Measurements from ENCODE around the gene NCKAP5L. TPM values are rescaled to one million over a fixed set of nuclear protein-coding genes. Genes with fewer than 3 reads are reported as not detected.
A peak's percentile ranks its signal among the peaks of the same experiment; 100 is the strongest.

NCKAP5L gene
- total RNA-seq, 1 donor from 2014 or later: 3.8 TPM

- Mint-ChIP-seq H3K9me3 (no peaks in the 10 kb centered on the region), H3K4me3 (peak overlapping the region; percentile 73), H3K36me3 (ENCODE audit: low read depth) (no peaks in the 10 kb centered on the region), H3K4me1 (ENCODE audit: low read depth) (peaks cover 28% of the 10 kb centered on the region), H3K27ac (no peak overlapping the region), H3K27me3 (ENCODE audit: insufficient read depth) (peaks cover 18% of the 10 kb centered on the region)
- intact Hi-C loops (cut with micrococcal nuclease): no loop called here
- no peak for DNase-seq (ENCODE audit: low spot score)
These were observed 1.2 kb downstream of the NCKAP5L start for GRCh38 chr12:49827051-49827400.

- Mint-ChIP-seq H3K27ac (no peak overlapping the region), H3K9me3 (no peaks in the 10 kb centered on the region), H3K27me3 (ENCODE audit: insufficient read depth) (peaks cover 16% of the 10 kb centered on the region), H3K36me3 (ENCODE audit: low read depth) (no peaks in the 10 kb centered on the region), H3K4me3 (peak overlapping the region; percentile 73), H3K4me1 (ENCODE audit: low read depth) (peaks cover 35% of the 10 kb centered on the region)
- intact Hi-C loops (cut with micrococcal nuclease): no loop called here
- no peak for DNase-seq (ENCODE audit: low spot score)
These were observed 2.2 kb downstream of the NCKAP5L start for GRCh38 chr12:49825971-49826421.

- H3K27ac Mint-ChIP-seq: no peak overlapping the region
- H3K9me3 Mint-ChIP-seq: no peaks in the 10 kb centered on the region
- no peak overlapping the region for H3K4me3 Mint-ChIP-seq
- H3K4me1 Mint-ChIP-seq (ENCODE audit: low read depth): peaks cover 38% of the 10 kb centered on the region
- no peak for DNase-seq (ENCODE audit: low spot score)
- intact Hi-C loops (cut with micrococcal nuclease): no loop called here
- peaks cover 15% of the 10 kb centered on the region for H3K27me3 Mint-ChIP-seq (ENCODE audit: insufficient read depth)
- no peaks in the 10 kb centered on the region for H3K36me3 Mint-ChIP-seq (ENCODE audit: low read depth)
These were observed 2.7 kb downstream of the NCKAP5L start for GRCh38 chr12:49825360-49825970.

- no peak overlapping the region for H3K27ac Mint-ChIP-seq
- no peak for DNase-seq (ENCODE audit: low spot score)
- H3K4me1 Mint-ChIP-seq (ENCODE audit: low read depth): peaks cover 38% of the 10 kb centered on the region
- no peaks in the 10 kb centered on the region for H3K36me3 Mint-ChIP-seq (ENCODE audit: low read depth)
- no peak overlapping the region for H3K4me3 Mint-ChIP-seq
- H3K9me3 Mint-ChIP-seq: no peaks in the 10 kb centered on the region
- peaks cover 10% of the 10 kb centered on the region for H3K27me3 Mint-ChIP-seq (ENCODE audit: insufficient read depth)
- intact Hi-C loops (cut with micrococcal nuclease): no loop called here
These were observed 3.3 kb downstream of the NCKAP5L start for GRCh38 chr12:49824895-49825294.

- Mint-ChIP-seq H3K4me3 (no peak overlapping the region), H3K36me3 (ENCODE audit: low read depth) (no peaks in the 10 kb centered on the region), H3K9me3 (no peaks in the 10 kb centered on the region), H3K27ac (no peak overlapping the region), H3K4me1 (ENCODE audit: low read depth) (peaks cover 37% of the 10 kb centered on the region), H3K27me3 (ENCODE audit: insufficient read depth) (peaks cover 10% of the 10 kb centered on the region)
- intact Hi-C loops (cut with micrococcal nuclease): no loop called here
- DNase-seq (ENCODE audit: low spot score): no peak
These were observed 3.8 kb downstream of the NCKAP5L start for GRCh38 chr12:49824416-49824815.

- Mint-ChIP-seq H3K27me3 (ENCODE audit: insufficient read depth) (peaks cover 8% of the 10 kb centered on the region), H3K9me3 (no peaks in the 10 kb centered on the region), H3K4me3 (no peak overlapping the region), H3K27ac (no peak overlapping the region), H3K4me1 (ENCODE audit: low read depth) (peaks cover 32% of the 10 kb centered on the region), H3K36me3 (ENCODE audit: low read depth) (no peaks in the 10 kb centered on the region)
- DNase-seq (ENCODE audit: low spot score): no peak
- intact Hi-C loops (cut with micrococcal nuclease): no loop called here
These were observed 4.3 kb downstream of the NCKAP5L start for GRCh38 chr12:49823951-49824350.

GRCh38 chr12:49823350-49823749 lies 4.9 kb downstream of the NCKAP5L start:
- no peak overlapping the region for H3K27ac Mint-ChIP-seq
- intact Hi-C loops (cut with micrococcal nuclease): no loop called here
- peaks cover 26% of the 10 kb centered on the region for H3K4me1 Mint-ChIP-seq (ENCODE audit: low read depth)
- H3K27me3 Mint-ChIP-seq (ENCODE audit: insufficient read depth): peaks cover 4% of the 10 kb centered on the region
- H3K4me3 Mint-ChIP-seq: no peak overlapping the region
- DNase-seq (ENCODE audit: low spot score): no peak
- H3K36me3 Mint-ChIP-seq (ENCODE audit: low read depth): no peaks in the 10 kb centered on the region
- H3K9me3 Mint-ChIP-seq: no peaks in the 10 kb centered on the region

- no peaks in the 10 kb centered on the region for H3K27me3 Mint-ChIP-seq (ENCODE audit: insufficient read depth)
- peak overlapping the region; percentile 29 for H3K27ac Mint-ChIP-seq
- no peak for DNase-seq (ENCODE audit: low spot score)
- intact Hi-C loops (cut with micrococcal nuclease): no loop called here
- no peaks in the 10 kb centered on the region for H3K9me3 Mint-ChIP-seq
- no peaks in the 10 kb centered on the region for H3K36me3 Mint-ChIP-seq (ENCODE audit: low read depth)
- peaks cover 16% of the 10 kb centered on the region for H3K4me1 Mint-ChIP-seq (ENCODE audit: low read depth)
- no peak overlapping the region for H3K4me3 Mint-ChIP-seq
These were observed 6.6 kb downstream of the NCKAP5L start for GRCh38 chr12:49821373-49822287.

- Mint-ChIP-seq H3K9me3 (no peaks in the 10 kb centered on the region), H3K36me3 (ENCODE audit: low read depth) (no peaks in the 10 kb centered on the region), H3K27ac (peak overlapping the region; percentile 59), H3K4me1 (ENCODE audit: low read depth) (peaks cover 11% of the 10 kb centered on the region), H3K4me3 (no peak overlapping the region), H3K27me3 (ENCODE audit: insufficient read depth) (peaks cover under 1% of the 10 kb centered on the region)
- DNase-seq (ENCODE audit: low spot score): no peak
- intact Hi-C loops (cut with micrococcal nuclease): no loop called here
These were observed 8.4 kb downstream of the NCKAP5L start for GRCh38 chr12:49819786-49820185.

- intact Hi-C loops (cut with micrococcal nuclease): no loop called here
- Mint-ChIP-seq H3K27ac (no peak overlapping the region), H3K27me3 (ENCODE audit: insufficient read depth) (peaks cover 3% of the 10 kb centered on the region), H3K4me3 (no peak overlapping the region), H3K9me3 (no peaks in the 10 kb centered on the region), H3K4me1 (ENCODE audit: low read depth) (peaks cover 10% of the 10 kb centered on the region), H3K36me3 (ENCODE audit: low read depth) (no peaks in the 10 kb centered on the region)
- DNase-seq (ENCODE audit: low spot score): no peak
These were observed 9.8 kb downstream of the NCKAP5L start for GRCh38 chr12:49818241-49818895.

- H3K9me3 Mint-ChIP-seq: no peaks in the 10 kb centered on the region
- peaks cover 5% of the 10 kb centered on the region for H3K4me1 Mint-ChIP-seq (ENCODE audit: low read depth)
- no peak for DNase-seq (ENCODE audit: low spot score)
- H3K36me3 Mint-ChIP-seq (ENCODE audit: low read depth): no peaks in the 10 kb centered on the region
- intact Hi-C loops (cut with micrococcal nuclease): no loop called here
- H3K27ac Mint-ChIP-seq: no peak overlapping the region
- H3K27me3 Mint-ChIP-seq (ENCODE audit: insufficient read depth): peaks cover 3% of the 10 kb centered on the region
- no peak overlapping the region for H3K4me3 Mint-ChIP-seq
These were observed 15.1 kb downstream of the NCKAP5L start for GRCh38 chr12:49813131-49813530.

- no peak overlapping the region for H3K4me3 Mint-ChIP-seq
- H3K4me1 Mint-ChIP-seq (ENCODE audit: low read depth): peaks cover 5% of the 10 kb centered on the region
- no peaks in the 10 kb centered on the region for H3K36me3 Mint-ChIP-seq (ENCODE audit: low read depth)
- peaks cover 3% of the 10 kb centered on the region for H3K27me3 Mint-ChIP-seq (ENCODE audit: insufficient read depth)
- no peak overlapping the region for H3K27ac Mint-ChIP-seq
- DNase-seq (ENCODE audit: low spot score): no peak
- no peaks in the 10 kb centered on the region for H3K9me3 Mint-ChIP-seq
- intact Hi-C loops (cut with micrococcal nuclease): no loop called here
These were observed 16.2 kb downstream of the NCKAP5L start for GRCh38 chr12:49811961-49812401.

- H3K36me3 Mint-ChIP-seq (ENCODE audit: low read depth): no peaks in the 10 kb centered on the region
- DNase-seq (ENCODE audit: low spot score): no peak
- H3K4me3 Mint-ChIP-seq: no peak overlapping the region
- H3K4me1 Mint-ChIP-seq (ENCODE audit: low read depth): peaks cover 5% of the 10 kb centered on the region
- H3K27ac Mint-ChIP-seq: no peak overlapping the region
- H3K9me3 Mint-ChIP-seq: no peaks in the 10 kb centered on the region
- H3K27me3 Mint-ChIP-seq (ENCODE audit: insufficient read depth): peaks cover 3% of the 10 kb centered on the region
- intact Hi-C loops (cut with micrococcal nuclease): no loop called here
These were observed 17.1 kb downstream of the NCKAP5L start for GRCh38 chr12:49811136-49811535.
